GM23338 (cell line): ENCODE results near the gene CNPPD1. TPM values are rescaled to one million over a fixed set of nuclear protein-coding genes. Genes with fewer than 3 reads are reported as not detected.
A peak's percentile ranks its signal among the peaks of the same experiment; 100 is the strongest.

Experiments
- ATAC-seq: fragments of 200-7000 bp; cut with Tn5 transposase; 3 replicates; pipeline ENCODE4 v1.9.1; 2020
- DNase-seq: peaks from one replicate; pipeline ENCODE4 v3.0.0-alpha.2; 2015; ENCODE audit warnings: low spot score
- H2AFZ ChIP-seq: fragments of 200-600 bp; sonication (generic); 2 replicates; pipeline ENCODE4 v1.8.0; 2016; ENCODE audit warnings: antibody characterized with exemption, mild to moderate bottlenecking, moderate library complexity
- H3F3A ChIP-seq: fragments of 200-600 bp; sonication (generic); replicated peaks from 2 replicates; pipeline ENCODE4 v1.8.0; 2017; ENCODE audit warnings: antibody characterized with exemption, mixed run types, low read depth
- H3K27ac ChIP-seq: fragments of 200-600 bp; sonication (generic); 2 replicates; pipeline ENCODE4 v1.6.1; 2016; ENCODE audit warnings: low read depth
- H3K27me3 ChIP-seq: fragments of 200-600 bp; sonication (generic); 2 replicates; pipeline ENCODE4 v1.8.0; 2016; ENCODE audit warnings: mild to moderate bottlenecking, mixed run types, moderate library complexity; ENCODE audit not compliant: insufficient read depth
- H3K36me3 ChIP-seq: fragments of 200-600 bp; sonication (generic); 2 replicates; pipeline ENCODE4 v1.8.0; 2016; ENCODE audit warnings: mild to moderate bottlenecking; ENCODE audit not compliant: insufficient read depth
- H3K4me1 ChIP-seq: fragments of 200-600 bp; sonication (generic); 2 replicates; pipeline ENCODE4 v1.8.0; 2016; ENCODE audit warnings: mild to moderate bottlenecking, moderate library complexity; ENCODE audit not compliant: insufficient read depth
- H3K4me2 ChIP-seq: fragments of 200-600 bp; sonication (generic); 2 replicates; pipeline ENCODE4 v1.7.1; 2017; ENCODE audit warnings: mixed run types
- H3K4me3 ChIP-seq: fragments of 200-600 bp; sonication (generic); 2 replicates; pipeline ENCODE4 v1.6.1; 2016; ENCODE audit warnings: mixed run types
- H3K79me2 ChIP-seq: fragments of 200-600 bp; sonication (generic); replicated peaks from 2 replicates; pipeline ENCODE4 v1.8.0; 2017; ENCODE audit warnings: mild to moderate bottlenecking; ENCODE audit not compliant: insufficient read depth
- H3K9me2 ChIP-seq: fragments of 200-600 bp; sonication (generic); 2 replicates; pipeline ENCODE4 v1.8.0; 2017; ENCODE audit not compliant: insufficient read depth
- H4K20me1 ChIP-seq: fragments of 200-600 bp; sonication (generic); replicated peaks from 2 replicates; pipeline ENCODE4 v1.8.0; 2017; ENCODE audit warnings: mild to moderate bottlenecking; ENCODE audit not compliant: insufficient read depth
- H3K27ac Mint-ChIP-seq: 2 replicates; pipeline ENCODE4 v1.8.0; 2020; ENCODE audit warnings: inconsistent platforms, mild to moderate bottlenecking, moderate library complexity, mixed read lengths
- H3K27me3 Mint-ChIP-seq: 3 replicates; pipeline ENCODE4 v1.8.0; 2022; ENCODE audit warnings: low read depth, mild to moderate bottlenecking, moderate library complexity, mixed read lengths, inconsistent platforms; ENCODE audit not compliant: insufficient read depth, poor library complexity
- H3K36me3 Mint-ChIP-seq: 3 replicates; pipeline ENCODE4 v1.8.0; 2021; ENCODE audit warnings: low read depth, mild to moderate bottlenecking, inconsistent platforms, moderate library complexity, mixed read lengths
- H3K4me1 Mint-ChIP-seq: 3 replicates; pipeline ENCODE4 v1.8.0; 2020; ENCODE audit warnings: mild to moderate bottlenecking, inconsistent platforms, mixed read lengths
- H3K4me3 Mint-ChIP-seq: 3 replicates; pipeline ENCODE4 v1.8.0; 2021; ENCODE audit warnings: moderate library complexity, mild to moderate bottlenecking, inconsistent platforms, mixed read lengths
- H3K9me3 Mint-ChIP-seq: 3 replicates; pipeline ENCODE4 v1.8.0; 2020; ENCODE audit warnings: moderate library complexity, mild to moderate bottlenecking, inconsistent platforms, mixed read lengths
- CREB1 ChIP-seq: fragments of 250-450 bp; sonication (Bioruptor Pico); IDR thresholded peaks from 2 replicates; pipeline ENCODE4 v1.5.0; 2020; ENCODE audit warnings: low read depth, mild to moderate bottlenecking, moderate library complexity
- EZH2 ChIP-seq: fragments of 200-600 bp; sonication (generic); IDR thresholded peaks from one replicate; pipeline ENCODE4 v1.8.0; 2017; ENCODE audit warnings: antibody characterized with exemption, mild to moderate bottlenecking, low read depth; ENCODE audit not compliant: unreplicated experiment
- EZH2phosphoT487 ChIP-seq: fragments of 200-600 bp; sonication (generic); IDR thresholded peaks from one replicate; pipeline ENCODE4 v1.8.1; 2018; ENCODE audit warnings: antibody characterized with exemption; ENCODE audit not compliant: unreplicated experiment
- JUNB ChIP-seq: IDR thresholded peaks from one replicate; pipeline ENCODE4 v1.6.1; 2016; ENCODE audit warnings: antibody characterized with exemption; ENCODE audit not compliant: unreplicated experiment
- POLR2AphosphoS5 ChIP-seq: IDR thresholded peaks from 2 replicates; pipeline ENCODE4 v1.6.1; 2016; ENCODE audit warnings: antibody characterized with exemption, low read depth
- STAT1 ChIP-seq: IDR thresholded peaks from one replicate; pipeline ENCODE4 v1.6.1; 2016; ENCODE audit warnings: antibody characterized with exemption; ENCODE audit not compliant: unreplicated experiment
- ZNF114 ChIP-seq: fragments of 250-450 bp; sonication (Bioruptor Pico); IDR thresholded peaks from 2 replicates; pipeline ENCODE4 v1.5.0; 2020; ENCODE audit warnings: mild to moderate bottlenecking, moderate library complexity
- ZNF331 ChIP-seq: fragments of 250-450 bp; sonication (Bioruptor Pico); IDR thresholded peaks from 2 replicates; pipeline ENCODE4 v1.5.0; 2020; ENCODE audit warnings: low read depth, mild to moderate bottlenecking, moderate library complexity
- polyA plus RNA-seq: library from polyadenylated mRNA; unstranded; fragments of >200 nt; fragmentation: Nextera tagmentation; extraction: Ambion mirVana; gene quantifications from 2 replicates; pipeline ENCODE4 v1.2.1, GENCODE V29; 2016
- total RNA-seq: library from RNA; depleted of rRNA; stranded (reverse); fragments of >200 nt; shearing (Covaris generic); gene quantifications from 2 replicates; pipeline ENCODE4 v1.2.3, GENCODE V29; 2014

CNPPD1 gene
- total and polyA plus RNA-seq, 2 experiments from 2014 or later, result 18.0 to 18.2 TPM

- Mint-ChIP-seq H3K27ac (no peak overlapping the region), H3K27me3 (peaks cover 3% of the 10 kb centered on the region)
These were observed 51.4 kb downstream of the CNPPD1 start for GRCh38 chr2:219125225-219125885.

GRCh38 chr2:219124381-219125110, 52.2 kb downstream of the CNPPD1 start:
- no peaks in the 10 kb centered on the region for H3K36me3 ChIP-seq
- Mint-ChIP-seq H3K27ac (no peak overlapping the region), H3K27me3 (peaks cover 3% of the 10 kb centered on the region), H3K9me3 (no peaks in the 10 kb centered on the region), H3K36me3 (no peaks in the 10 kb centered on the region), H3K4me3 (no peak overlapping the region), H3K4me1 (peaks cover 20% of the 10 kb centered on the region; the same call in 2 of the 3 replicates)
- H2AFZ ChIP-seq, result no peak overlapping the region
- no peak overlapping the region for H3K27ac ChIP-seq
- H3K79me2 ChIP-seq, result no peaks in the 10 kb centered on the region
- H4K20me1 ChIP-seq, result peaks cover 6% of the 10 kb centered on the region; the same call in 1 of the 2 replicates
- no peaks in the 10 kb centered on the region for H3F3A ChIP-seq
- no peaks in the 10 kb centered on the region for H3K27me3 ChIP-seq
- no peak for DNase-seq
- H3K4me3 ChIP-seq, result no peak overlapping the region
- H3K4me2 ChIP-seq, result no peak overlapping the region
- no peaks in the 10 kb centered on the region for H3K9me2 ChIP-seq
- H3K4me1 ChIP-seq, result peaks cover 10% of the 10 kb centered on the region; the same call in 1 of the 2 replicates
- TF ChIP-seq STAT1 (no peak), EZH2phosphoT487 (no peak)
- no peak for ATAC-seq

More at GRCh38 chr2:219125225-219125885, 51.4 kb downstream of the CNPPD1 start:
- H3K9me3 Mint-ChIP-seq, result no peaks in the 10 kb centered on the region
- Histone ChIP-seq H3K79me2 (no peaks in the 10 kb centered on the region), H3K9me2 (no peaks in the 10 kb centered on the region), H3K4me2 (no peak overlapping the region), H3K36me3 (no peaks in the 10 kb centered on the region), H3K27me3 (no peaks in the 10 kb centered on the region), H3K4me1 (peaks cover 10% of the 10 kb centered on the region; the same call in 1 of the 2 replicates), H3K27ac (no peak overlapping the region), H4K20me1 (peaks cover 6% of the 10 kb centered on the region; the same call in 1 of the 2 replicates), H3F3A (no peaks in the 10 kb centered on the region), H3K4me3 (no peak overlapping the region), H2AFZ (no peak overlapping the region)
- peaks cover 20% of the 10 kb centered on the region; the same call in 2 of the 3 replicates for H3K4me1 Mint-ChIP-seq
- no peak overlapping the region for H3K4me3 Mint-ChIP-seq
- TF ChIP-seq CREB1 (CRISPR knock-in tag) (no peak), POLR2AphosphoS5 (no peak), JUNB (no peak), ZNF114 (CRISPR knock-in tag) (no peak), EZH2 (no peak)
- DNase-seq (no peak), ATAC-seq (no peak)
- no peaks in the 10 kb centered on the region for H3K36me3 Mint-ChIP-seq

- no peak for TF ChIP-seq ZNF331 (CRISPR knock-in tag)
- no peak overlapping the region for H3K27ac Mint-ChIP-seq
- H3K9me3 Mint-ChIP-seq, result no peaks in the 10 kb centered on the region
- DNase-seq (no peak), ATAC-seq (peak; percentile 21; the same call in 2 of the 3 replicates)
- H3K4me3 ChIP-seq, result no peak overlapping the region
- no peak overlapping the region for H2AFZ ChIP-seq
- H4K20me1 ChIP-seq, result no peaks in the 10 kb centered on the region; the same call in 1 of the 2 replicates
- H3K4me1 Mint-ChIP-seq, result peaks cover 26% of the 10 kb centered on the region
- no peaks in the 10 kb centered on the region for H3F3A ChIP-seq
- no peaks in the 10 kb centered on the region for H3K36me3 ChIP-seq
- H3K4me3 Mint-ChIP-seq, result no peak overlapping the region
- 0 out of 2 replicates have a peak overlapping the region, but pooled peaks have one; percentile 43 for H3K4me2 ChIP-seq
- no peak overlapping the region for H3K27ac ChIP-seq
- no peaks in the 10 kb centered on the region for H3K36me3 Mint-ChIP-seq
- H3K27me3 ChIP-seq, result no peaks in the 10 kb centered on the region
- no peaks in the 10 kb centered on the region for H3K79me2 ChIP-seq
- H3K4me1 ChIP-seq, result peaks cover 10% of the 10 kb centered on the region; the same call in 1 of the 2 replicates
- peaks cover 5% of the 10 kb centered on the region for H3K27me3 Mint-ChIP-seq
- H3K9me2 ChIP-seq, result no peaks in the 10 kb centered on the region
These were observed 53.2 kb downstream of the CNPPD1 start for GRCh38 chr2:219123356-219124135.
